HepG2 (cell line): ENCODE measurements around the gene PRKACB.

Source experiments
- CTCF ChIP-seq: sonication (generic); formaldehyde crosslinking; IDR thresholded peaks from 2 replicates; pipeline ENCODE4 v1.5.0; 2020; ENCODE audit warnings: mild to moderate bottlenecking, missing genetic modification reagents, moderate library complexity
- FOXK2 ChIP-seq: fragments of 450-650 bp; IDR thresholded peaks from 2 replicates; pipeline ENCODE4 v1.6.1; 2016
- JUND ChIP-seq: sonication (generic); formaldehyde crosslinking; IDR thresholded peaks from 2 replicates; pipeline ENCODE4 v1.8.0; 2022; ENCODE audit warnings: mild to moderate bottlenecking, missing genetic modification reagents
- PLRG1 ChIP-seq: fragments of 450-650 bp; conservative IDR thresholded peaks from 2 replicates; pipeline ENCODE4 v1.6.1; 2016
- RFXAP ChIP-seq: sonication (generic); formaldehyde crosslinking; IDR thresholded peaks from 2 replicates; pipeline ENCODE4 v1.4.0; 2020; ENCODE audit warnings: missing genetic modification reagents, borderline replicate concordance
- THYN1 ChIP-seq: sonication (generic); formaldehyde crosslinking; IDR thresholded peaks from 2 replicates; pipeline ENCODE4 v1.8.1; 2023; ENCODE audit warnings: low read depth, mild to moderate bottlenecking, moderate library complexity, missing genetic modification reagents, borderline replicate concordance
- TF ChIP-seq, protein P1 (sequence below): IDR thresholded peaks from 2 replicates; pipeline ENCODE4 v1.6.1; 2012; ENCODE audit warnings: inconsistent platforms

DNA sequence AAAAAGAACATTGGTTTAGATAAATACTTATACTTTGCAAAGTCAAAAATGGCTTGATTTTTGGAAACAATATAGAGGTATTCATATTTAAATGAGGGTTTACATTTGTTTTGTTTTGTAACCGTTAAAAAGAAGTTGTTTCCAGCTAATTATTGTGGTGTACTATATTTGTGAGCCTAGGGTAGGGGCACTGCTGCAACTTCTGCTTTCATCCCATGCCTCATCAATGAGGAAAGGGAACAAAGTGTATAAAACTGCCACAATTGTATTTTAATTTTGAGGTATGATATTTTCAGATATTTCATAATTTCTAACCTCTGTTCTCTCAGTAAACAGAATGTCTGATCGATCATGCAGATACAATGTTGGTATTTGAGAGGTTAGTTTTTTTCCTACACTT is 92.2 kb downstream of the PRKACB start:
- TF ChIP-seq PLRG1: no peak
- TF ChIP-seq CTCF (CRISPR knock-in tag): no peak
- no peak for TF ChIP-seq RFXAP
- no peak for TF ChIP-seq THYN1 (CRISPR knock-in tag)
- no peak for TF ChIP-seq JUND (CRISPR knock-in tag)
- no peak for TF ChIP-seq FOXK2
- TF ChIP-seq, protein P1, sequence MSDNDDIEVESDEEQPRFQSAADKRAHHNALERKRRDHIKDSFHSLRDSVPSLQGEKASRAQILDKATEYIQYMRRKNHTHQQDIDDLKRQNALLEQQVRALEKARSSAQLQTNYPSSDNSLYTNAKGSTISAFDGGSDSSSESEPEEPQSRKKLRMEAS: no peak
